Measurements from ENCODE around the gene SGTA. TPM values are rescaled to one million over a fixed set of nuclear protein-coding genes. Genes with fewer than 3 reads are reported as not detected.

The SGTA gene
- total and polyA plus RNA-seq, 9 of the 15 experiments (the other 6 are each of a cell fraction or from before 2014, with no cell fraction given) = 1.4 to 110 (median 49.9) TPM

DNA sequence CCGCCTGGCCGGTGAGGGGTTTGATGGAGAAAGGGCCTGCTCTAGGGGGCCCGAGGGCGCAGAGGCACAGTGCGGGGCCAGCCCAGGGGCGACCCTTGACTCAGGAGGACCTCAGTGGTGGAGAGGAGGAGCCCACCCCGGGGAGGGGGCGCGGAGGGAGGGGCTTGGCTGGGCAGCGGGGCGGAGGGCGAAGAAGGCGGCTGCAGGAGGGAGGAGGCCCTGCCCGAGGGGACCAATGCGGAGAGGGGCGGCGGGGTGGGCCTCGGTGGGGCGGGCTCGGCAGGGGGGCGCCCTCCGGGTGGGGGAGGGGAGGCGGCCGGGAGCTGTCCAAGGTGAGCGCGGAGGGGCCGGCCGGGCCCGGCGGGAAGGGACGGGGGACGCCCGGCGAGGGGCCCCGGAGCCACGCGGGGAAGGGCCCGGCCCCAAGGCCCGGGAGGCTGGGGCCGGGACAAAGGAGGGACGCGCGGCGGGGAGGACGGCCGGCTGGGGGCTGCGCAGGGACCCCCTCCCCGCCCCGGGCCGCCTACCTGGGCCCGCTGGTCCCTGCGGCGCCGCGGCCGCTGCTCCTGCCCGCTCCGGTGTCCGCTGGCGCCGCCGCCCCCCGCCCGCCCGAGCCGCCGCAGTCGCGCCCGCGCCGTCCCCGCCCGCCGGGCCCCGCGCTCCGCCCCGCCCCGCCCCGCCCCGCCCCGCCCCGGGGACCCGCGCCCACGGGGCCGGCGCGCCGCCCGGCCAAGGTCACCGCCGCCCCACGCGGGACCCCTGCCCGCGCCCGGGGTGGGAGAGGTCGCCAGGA, 62.1 kb downstream of the SGTA start, which contains the start of gene DIRAS1 (continued):
- TF ChIP-seq E2F6 (IDR thresholded peaks at IDR 0.05; ENCODE audit: borderline replicate concordance in 1 of 2, extremely low read depth in 1 of 2, insufficient read depth in 1 of 2, insufficient read length in 1 of 2, low read depth in 1 of 2, low read length in 1 of 2, poor library complexity in 1 of 2, severe bottlenecking in 1 of 2) (peak in 1 of 2 experiments; percentile 38), TOE1 (IDR thresholded peaks at IDR 0.05; ENCODE audit: borderline replicate concordance) (no peak), TOE1 (CRISPR knock-in tag; IDR thresholded peaks at IDR 0.05; ENCODE audit: borderline replicate concordance, low read depth) (no peak), EHMT2 (IDR thresholded peaks at IDR 0.05) (no peak), MEF2A (IDR thresholded peaks at IDR 0.05; ENCODE audit: control insufficient read depth, low read depth, low read length) (no peak), YBX1 (IDR thresholded peaks at IDR 0.05) (no peak), ZNF23 (CRISPR knock-in tag; IDR thresholded peaks at IDR 0.05) (no peak), ZBTB8A (IDR thresholded peaks at IDR 0.05; ENCODE audit: partially characterized antibody) (no peak), NONO (IDR thresholded peaks at IDR 0.05; ENCODE audit: low read depth in 2 of 2, low read length in 1 of 2) (0 out of 4 replicates have a peak, but pooled peaks of 1 of the 2 experiments have one; percentile 21), CREM (IDR thresholded peaks at IDR 0.05; ENCODE audit: low read depth) (no peak), PHF8 (IDR thresholded peaks at IDR 0.05; ENCODE audit: borderline replicate concordance, low read length) (peak; percentile 49; the same call in 1 of the 2 replicates), SREBF1 (IDR thresholded peaks at IDR 0.05; ENCODE audit: borderline replicate concordance, low read depth, low read length) (no peak), ZNF12 (CRISPR knock-in tag; IDR thresholded peaks at IDR 0.05) (no peak), ZNF707 (CRISPR knock-in tag; conservative IDR thresholded peaks at IDR 0.05) (no peak), SMAD3 (CRISPR knock-in tag; conservative IDR thresholded peaks at IDR 0.05) (no peak), FUS (optimal IDR thresholded peaks at IDR 0.05; ENCODE audit: low read depth, low read length) (no peak)
- TF ChIP-seq, protein P1, sequence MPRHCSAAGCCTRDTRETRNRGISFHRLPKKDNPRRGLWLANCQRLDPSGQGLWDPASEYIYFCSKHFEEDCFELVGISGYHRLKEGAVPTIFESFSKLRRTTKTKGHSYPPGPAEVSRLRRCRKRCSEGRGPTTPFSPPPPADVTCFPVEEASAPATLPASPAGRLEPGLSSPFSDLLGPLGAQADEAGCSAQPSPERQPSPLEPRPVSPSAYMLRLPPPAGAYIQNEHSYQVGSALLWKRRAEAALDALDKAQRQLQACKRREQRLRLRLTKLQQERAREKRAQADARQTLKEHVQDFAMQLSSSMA (CRISPR knock-in tag; IDR thresholded peaks at IDR 0.05) = no peak

All from K562 (cell line).